GM19328 (cell line): ENCODE data around the gene RALGPS1.

ENCODE experiments used
- ATAC-seq: cut with Tn5 transposase; IDR thresholded peaks from one replicate; pipeline ENCODE4 v1.9.1; 2021; ENCODE audit warnings: mild to moderate bottlenecking, moderate library complexity; ENCODE audit not compliant: unreplicated experiment

The RALGPS1 gene

DNA sequence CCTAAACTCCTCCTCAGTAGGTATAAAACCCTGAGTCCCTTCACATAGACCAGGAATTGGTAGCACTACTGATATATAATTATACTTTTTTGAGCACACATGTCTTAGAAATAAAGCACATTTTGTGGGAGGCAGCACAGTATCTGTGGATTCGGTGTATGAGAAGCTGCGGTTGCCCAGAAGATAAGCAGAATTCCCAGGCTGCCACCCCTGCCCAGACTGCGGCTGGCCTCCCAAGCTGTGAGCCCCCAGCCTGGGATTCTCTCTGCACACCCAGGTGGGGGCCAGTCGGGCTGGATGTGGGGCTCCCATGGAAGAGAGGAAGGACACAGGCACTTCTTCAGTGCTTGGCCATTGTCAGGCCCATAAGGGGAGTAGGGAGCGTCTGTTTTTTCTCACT, 233.4 kb downstream of the RALGPS1 start:
- ATAC-seq, result no peak

DNA sequence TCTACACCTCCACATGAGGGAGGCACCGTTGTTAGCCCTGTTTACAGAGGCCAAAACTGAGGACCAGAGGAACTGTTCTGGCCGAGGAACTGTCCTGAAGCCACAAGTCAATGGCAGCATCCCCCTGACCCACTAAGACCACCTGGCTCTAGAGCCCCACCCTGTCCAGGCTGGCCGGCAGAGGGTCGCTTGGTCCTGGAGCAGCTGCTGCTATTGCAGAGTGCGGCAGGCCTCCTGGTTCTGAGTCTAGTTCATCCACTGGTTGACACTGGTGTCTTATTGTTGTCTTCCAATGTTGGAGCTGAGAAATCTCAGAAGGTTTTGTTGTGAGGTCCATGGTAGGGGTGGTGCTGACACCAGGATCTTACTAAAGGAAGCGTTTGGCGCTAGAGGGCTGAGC, 234.4 kb downstream of the RALGPS1 start:
- no peak for ATAC-seq

DNA sequence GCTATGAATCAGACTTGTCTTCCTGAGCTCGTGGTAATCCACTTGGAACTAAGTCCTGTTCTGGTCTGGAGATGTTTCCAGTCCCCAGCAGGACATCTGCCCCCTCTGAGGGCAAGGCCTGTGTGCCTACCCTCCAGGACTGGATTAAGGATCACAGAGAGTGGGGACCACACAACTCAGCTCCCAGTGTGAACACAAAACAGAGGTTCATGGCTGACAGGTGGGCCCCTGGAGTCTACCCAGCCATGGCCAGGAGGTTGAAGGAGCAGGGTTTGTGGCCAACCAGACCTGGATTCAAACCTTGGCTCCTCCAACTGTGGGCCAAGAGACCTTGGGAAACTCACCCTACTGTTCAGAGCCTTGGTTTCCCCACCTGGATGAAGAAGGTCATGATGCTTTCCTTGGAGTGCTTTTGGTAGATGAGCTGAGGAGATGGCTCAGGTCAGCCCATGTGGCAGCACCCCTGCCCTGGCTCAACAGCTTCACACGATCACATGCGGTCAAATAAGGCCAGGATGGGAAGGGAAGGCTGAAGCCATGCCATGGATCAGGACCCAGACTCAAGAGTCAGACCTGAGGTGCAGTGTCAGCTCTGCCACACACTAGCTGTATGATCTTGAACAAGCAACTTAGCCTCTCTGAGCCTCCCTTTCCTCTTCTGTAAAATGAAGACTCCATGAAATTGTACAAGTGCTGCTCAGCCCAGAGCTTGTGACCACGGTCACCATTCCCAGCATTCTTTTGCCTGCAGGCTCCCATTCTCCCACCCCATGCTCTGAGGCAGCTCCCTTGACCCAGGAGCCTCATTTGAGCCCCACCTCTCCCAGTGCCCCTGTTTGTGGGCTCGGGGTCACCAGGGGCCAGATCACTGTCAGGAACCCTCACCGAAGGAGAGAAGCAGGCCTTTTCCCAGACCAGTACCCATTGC, 235.1 kb downstream of the RALGPS1 start:
- no peak for ATAC-seq

DNA sequence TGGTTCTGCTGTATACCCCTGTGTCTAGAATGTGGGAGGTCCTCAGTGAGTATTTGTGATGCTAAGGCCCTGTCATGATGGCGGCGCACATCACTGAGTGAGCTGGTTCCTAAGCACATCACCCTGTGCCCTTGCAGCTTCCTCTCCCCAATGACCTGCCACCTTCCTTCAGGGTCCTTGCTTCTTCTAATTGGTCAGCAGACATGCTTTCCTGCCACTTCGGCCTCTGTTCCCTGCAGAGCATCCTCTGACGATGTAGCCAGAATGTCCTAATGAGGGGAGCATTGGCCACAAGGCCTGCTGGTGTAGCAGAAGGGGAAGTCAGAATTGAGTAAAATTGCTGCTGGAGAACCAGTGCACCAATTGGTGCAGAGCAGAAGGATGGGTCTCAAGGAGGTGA, 238.9 kb downstream of the RALGPS1 start:
- no peak for ATAC-seq

DNA sequence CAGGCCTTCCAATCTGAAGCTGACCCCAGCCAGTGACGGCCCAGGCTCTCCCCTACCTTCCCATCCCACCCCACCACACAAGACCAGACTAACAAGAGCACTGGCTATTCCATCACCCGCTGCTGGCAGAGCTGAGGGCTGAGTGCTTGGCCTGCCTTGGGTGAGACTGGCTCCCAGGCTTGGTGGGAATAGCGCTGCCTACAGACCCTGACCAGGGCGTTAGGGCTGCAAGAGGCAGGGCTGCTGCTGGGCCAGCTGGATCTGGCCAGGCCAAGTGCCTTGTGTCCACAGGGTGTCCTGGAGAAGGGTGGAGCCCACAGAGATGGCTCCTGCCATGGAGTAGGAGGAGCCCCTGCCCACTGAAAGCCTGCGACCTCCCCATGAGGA, 239.4 kb downstream of the RALGPS1 start:
- ATAC-seq, result no peak

DNA sequence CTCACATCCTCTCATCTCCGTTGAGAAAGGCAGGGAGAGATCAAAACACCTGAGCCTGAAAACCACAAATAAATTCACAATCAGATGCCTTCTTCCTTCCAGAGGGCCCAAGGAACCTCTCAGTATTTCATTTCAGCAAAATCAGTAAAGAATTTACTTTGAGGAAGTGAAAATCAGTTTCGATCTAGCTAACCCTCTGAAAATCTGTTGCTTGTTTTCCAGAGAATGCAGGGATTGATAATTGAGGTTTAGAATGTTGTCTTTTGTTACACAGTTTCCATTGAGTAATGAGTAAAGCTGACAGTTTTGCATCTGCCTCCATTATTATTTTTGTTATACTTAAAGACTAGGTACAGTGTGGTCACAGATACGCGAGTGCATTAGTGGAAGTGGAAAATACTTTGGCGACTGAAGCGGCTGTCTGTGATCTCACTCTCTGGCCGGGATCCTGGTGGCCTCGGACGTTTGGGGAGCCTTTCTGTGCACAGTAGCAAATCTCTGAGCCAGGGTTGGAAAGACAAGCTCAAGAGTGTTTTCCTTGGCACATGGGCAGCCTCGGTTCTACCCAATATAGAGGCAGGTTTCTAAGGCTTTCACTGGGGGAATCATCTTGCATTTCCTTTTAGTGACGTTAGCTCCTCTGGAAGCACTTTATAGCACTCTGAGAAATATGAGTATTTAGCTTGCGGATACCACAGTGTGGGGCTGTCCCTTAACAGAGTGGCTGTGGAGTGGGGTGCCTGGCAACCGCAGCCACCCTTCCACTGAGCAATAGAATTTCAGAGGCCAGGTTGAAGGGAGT, 240.0 kb downstream of the RALGPS1 start:
- ATAC-seq, result no peak

DNA sequence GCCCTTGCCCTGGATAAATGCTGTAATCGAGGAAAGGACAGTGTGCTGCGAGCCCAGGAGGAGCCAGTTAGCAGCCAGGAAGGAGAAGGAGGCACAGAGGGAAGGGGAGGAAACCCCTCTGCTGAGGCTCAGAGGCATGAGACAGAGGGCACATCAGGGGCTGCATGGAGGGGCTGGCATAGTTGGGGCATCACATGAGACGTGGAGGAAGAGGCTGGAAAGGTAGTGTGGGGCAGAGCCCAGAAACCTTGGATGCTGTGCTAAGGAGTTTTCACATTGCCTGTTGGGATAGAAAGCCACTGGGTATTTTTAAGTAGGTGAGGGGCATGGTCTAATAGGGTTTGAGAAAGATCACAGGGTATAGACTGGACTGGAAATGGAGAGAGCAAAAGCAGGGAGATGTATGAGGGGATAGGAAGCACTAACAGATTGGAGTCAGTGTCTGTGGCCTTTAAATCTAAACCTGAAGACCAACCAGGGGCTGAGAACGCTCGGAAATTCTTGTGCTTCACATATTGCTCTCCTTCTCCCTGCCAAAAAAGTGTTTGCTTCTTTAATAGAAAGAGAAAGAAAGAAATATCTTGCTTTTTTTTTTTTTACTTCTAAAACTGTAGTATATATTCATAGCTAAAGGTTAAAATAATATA, 240.9 kb downstream of the RALGPS1 start:
- no peak for ATAC-seq

DNA sequence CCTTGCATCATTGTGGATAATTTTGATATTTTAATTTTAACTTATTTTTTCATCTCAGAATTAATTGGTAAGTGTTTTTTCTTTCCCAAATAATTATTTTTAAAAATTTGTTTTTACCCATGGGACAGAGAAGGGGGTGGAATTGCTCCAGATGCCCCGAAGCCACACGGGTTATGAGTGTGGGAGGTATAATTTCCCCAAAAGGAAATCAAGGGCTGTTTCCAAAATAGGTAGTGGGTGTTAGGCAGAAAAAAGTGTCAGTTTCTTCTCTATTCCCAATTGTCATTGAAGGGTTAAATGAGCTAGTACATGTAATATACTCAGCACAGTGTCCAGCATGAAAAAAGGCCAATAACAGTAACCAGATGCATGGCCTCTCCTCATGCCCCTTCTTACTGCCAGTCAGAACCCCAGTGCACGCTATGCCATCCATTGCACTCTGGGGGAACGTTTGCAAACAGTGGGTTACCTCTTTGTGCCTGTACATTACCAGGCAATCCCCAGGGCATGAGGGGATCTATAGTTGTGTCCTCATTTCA, 244.3 kb downstream of the RALGPS1 start:
- no peak for ATAC-seq

DNA sequence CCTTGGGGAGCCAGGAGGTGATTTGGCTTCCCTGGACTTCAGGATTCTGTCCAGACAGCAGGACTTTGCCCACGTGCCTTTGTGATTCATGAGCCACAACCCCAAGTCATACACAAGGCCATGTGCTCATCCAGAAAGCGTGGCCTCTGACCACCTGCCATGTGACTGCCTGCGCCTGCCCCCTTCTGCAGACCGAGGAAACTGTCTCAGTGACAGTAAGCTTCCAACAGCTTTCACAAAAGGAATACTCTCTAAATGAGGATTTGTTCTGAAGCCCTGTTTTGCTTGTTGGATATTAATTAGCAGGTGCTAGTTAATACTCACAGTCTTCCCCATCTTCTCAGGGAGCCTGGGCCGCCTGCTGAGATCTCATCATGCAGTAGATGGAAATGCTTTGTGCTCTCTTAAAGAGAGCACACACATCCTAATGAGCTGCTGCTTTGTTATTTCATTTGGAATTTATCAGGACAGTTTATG, 244.8 kb downstream of the RALGPS1 start:
- ATAC-seq, result no peak

DNA sequence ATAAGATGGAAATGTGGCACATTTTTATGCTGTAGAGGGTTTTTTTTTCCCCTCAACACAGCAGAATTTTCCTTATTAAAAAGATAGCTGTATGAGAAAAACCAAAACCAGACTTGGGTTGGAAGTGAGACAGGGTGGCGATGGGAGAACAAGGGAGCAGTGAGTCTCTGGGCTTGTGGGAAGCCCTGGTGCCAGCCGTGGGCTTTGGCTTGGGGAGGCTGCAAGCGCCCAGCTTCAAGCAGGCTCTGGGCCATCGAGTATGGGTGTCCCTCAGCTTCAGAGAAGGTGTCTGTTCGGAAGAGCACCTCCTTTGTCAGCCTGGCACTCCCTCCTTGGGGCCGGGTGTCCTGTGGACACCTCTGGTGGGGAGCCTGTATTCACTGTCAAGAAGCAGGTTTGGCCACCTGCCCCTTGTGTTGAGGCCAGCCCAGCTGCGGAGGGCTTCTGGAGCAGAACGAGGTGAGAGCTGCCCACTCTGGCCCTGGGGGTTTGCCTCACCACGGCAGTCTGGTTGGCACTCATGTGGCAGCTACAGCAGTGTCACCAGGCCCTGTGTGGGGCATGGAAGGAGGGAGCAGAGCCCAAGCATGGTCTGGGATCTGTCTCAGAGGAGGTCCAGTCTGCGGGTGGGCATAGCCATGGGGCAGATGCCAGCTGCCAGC, 245.5 kb downstream of the RALGPS1 start:
- no peak for ATAC-seq

DNA sequence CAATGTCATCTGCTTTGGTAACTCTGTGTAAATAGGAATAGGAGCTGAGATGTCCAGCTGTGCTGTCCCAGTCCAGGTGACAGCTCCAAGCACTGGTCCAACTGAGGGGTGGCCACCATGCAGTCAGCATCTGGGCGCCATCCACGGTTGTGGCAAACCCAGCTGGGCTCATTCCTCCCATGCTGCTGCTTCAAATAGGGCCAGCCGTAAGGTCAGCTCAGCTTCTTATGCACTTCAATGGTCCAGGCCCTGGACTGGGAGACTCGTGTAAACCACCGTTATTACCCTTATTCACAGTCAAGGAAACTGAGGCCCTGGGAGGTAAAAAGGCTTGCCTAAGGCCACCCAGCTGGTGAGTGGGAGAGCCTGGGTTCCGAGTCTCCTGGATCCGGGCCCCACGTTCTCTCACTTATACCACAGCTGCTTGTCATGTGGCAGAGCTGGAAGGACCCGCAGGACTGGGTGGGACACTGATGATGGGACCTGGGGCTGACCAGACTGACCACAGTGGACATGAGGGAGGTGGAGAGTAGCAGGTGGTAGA, 246.6 kb downstream of the RALGPS1 start:
- ATAC-seq, result no peak

DNA sequence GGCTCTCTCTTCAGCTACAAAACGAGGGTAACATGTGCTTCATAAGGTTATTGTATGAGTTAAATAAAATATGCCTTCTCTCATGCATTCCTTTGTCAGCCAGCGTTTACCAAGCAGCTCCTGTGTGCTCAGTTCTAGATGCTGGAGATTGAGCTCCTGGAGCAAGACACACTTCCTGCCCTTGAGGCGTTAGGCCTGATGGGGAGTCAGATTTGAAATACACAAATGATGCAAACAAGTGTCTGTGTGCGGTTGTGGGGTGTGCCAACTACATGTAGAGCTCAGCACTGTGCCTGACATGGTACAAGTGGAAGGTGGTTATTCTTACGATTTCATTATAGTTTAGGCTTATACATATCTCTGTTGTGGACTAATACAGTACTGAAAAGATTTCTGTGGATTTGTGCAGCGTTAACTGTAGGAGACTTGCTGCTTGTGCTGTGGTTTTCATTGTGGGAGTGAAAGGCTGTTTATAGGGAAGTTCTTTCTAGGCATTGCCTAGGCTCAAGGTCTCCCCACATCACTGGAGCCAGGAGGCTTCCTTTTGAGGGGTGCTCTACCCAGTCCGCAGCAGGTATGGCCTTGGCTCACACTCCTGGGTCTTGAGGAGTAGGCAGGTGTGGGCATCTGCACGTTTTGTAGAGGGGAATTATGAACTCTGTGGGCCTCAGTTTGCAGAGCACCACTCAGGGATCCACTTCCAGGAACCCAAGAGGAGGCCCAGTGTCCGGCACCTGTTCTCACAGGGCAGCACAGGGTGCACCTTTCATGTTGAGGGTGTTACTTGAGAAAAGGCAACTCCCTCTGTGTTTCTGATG, 247.7 kb downstream of the RALGPS1 start:
- ATAC-seq, result no peak

DNA sequence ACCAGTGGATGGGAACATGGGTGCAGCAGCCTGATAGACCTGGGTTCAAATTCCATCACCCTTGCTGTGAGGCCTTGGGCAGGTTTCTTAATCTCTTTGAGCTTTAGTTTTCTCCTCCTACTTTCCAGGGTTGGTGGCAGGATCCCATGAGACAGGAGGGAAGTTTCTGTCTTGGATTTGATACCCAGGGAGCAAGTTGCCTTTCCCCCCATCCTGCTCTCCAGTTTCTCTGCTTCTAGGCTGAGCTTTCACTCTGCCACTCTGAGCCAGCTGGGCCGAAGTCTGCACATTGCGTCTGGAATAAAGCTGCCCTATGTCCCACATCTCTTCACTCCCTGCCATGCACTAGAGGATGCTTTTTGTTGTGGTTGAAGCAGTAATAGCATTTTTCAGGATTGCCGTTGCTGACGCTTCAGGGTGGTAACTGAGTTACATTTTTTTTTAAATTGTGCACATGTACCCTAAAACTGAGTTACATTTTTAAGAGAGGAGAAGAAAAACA, 248.3 kb downstream of the RALGPS1 start:
- ATAC-seq, result no peak

DNA sequence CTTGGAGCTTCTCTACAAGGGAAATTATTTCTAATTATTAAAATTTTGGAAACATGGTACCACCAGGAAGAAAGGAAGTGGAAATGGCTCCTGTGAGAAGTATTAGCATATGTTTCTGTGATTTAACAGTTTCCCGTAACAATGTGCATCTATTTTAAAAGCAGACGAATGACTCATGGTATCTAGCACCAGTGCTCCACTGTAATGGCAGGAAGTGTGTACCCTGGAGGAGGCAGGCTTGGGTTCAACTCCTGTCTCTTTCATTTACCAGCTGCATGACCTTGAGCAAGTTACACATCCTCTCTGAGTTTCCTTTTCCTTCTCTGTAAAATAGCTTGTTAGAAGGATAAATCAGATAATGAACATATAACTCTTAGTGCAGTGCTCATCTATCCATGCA, 248.8 kb downstream of the RALGPS1 start:
- no peak for ATAC-seq

DNA sequence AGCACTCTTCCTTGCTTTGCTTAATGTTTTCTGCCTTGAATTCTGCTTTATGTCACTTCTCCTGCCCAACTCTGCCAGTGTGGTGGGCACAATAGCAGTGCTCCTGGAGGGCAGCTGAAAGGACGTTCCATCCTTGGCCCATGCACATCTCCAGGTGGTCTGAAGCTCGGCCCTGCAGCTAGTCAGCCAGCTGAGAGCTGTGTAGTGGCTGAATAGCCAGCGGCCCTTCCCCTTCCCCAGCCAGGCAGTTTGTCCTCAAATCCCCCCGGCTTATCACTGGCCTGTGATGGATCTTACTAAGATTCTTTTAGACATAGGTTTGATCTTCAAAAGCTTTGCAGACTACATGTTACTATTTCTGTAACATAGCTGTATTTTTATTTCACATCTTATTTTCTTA, 250.5 kb downstream of the RALGPS1 start:
- no peak for ATAC-seq

DNA sequence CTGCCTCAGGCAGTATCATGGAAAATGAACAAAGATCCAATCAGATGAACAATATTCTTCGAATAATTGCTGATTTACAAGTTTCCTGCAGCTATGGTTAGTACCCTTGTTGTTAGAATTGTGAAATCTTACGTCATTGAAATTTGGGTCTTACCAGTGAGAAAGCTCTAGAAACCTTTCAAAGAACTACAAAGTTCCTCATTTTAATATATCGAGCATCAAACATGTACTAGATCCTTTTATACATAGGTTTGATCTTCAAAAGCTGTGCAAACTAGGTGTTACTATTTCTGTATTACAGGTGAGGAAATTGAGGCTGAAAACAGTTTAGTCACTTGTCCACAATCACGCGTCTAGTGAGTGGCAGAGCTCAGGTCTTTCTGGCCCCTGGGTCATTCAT, 251.5 kb downstream of the RALGPS1 start:
- ATAC-seq, result no peak

DNA sequence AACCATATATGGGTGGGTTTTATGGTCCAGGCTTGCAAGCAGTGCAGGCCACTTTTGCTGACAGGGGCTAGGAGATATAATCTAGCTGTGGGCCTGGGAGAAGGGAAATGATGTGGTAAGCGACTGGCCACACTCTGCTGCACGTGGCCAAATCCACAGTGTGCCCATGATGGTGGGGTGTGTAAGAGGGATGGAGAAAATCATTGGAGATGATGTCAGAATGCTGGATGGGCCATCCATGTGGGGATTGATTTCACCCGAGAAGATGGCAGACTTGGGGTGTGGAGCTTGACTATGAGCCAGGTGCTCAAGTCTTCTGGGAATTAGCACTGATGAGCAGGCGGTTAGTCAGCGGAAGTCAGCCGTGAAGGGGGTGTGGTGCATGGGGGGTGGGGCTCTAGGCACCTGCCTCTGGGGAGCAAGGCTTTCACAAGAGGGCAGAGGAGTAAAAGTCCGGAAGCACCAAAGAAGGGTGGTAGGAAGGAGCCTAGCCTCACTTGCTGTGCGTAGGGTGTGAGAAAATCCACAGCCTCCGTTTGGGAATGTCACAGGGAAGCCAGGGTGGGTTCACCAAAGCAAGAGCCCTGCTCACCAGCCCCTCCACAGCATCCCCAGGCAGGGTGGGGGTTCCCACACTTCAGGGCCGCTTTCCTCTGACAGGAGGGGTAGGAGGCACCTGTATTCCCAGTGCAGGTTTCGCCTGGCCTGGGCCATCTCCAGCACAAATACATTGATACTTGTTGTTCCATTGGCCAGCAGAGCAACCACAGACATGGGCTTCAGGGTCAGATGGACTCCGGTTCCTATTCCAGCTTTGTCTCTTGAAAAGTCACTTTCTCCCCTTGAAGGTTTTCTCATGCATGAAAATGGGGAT, 252.3 kb downstream of the RALGPS1 start:
- ATAC-seq, result peak; percentile 65

DNA sequence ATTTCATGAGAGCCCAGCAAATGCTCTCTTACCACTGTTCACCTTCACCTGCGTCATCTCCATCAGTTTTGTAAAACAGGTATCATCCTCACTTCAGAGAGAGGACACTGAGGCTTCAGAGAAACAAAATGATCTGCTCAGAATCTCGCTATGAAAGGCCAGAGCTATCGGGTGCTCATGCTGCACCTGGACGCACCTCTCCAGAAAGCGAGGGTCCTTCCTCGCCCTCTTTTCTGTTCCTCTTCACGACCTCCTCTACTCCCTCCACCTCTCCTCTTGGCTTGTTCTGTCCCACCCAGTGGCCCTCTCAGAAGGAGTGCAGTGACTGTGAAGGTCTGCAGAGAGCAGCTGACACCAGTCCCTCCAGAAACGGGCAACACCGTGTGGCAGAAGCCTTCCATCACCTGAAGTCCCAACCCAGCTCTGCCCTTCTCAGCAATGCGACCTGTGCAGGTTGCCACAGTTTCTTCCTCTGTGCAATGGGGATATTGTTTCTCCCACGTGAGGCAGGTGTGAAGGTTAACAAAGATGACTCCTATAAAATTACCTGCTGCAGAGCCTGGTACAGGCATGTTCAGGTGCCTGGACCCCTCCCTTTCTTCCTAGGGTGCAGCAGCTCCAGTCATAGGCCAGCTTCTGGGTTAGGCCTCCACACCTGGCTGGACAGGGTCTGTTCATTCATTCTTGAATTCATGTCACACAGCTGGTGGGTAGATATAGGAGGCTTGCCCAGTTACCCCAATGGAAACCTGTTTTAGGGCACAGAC, 253.2 kb downstream of the RALGPS1 start:
- no peak for ATAC-seq
